GM19099 (cell line): ENCODE results near the gene SERPINB5.

Experiments
- POLR2A ChIP-seq: IDR thresholded peaks from 3 replicates; pipeline ENCODE4 v1.6.1; 2011; ENCODE audit warnings: low read depth; ENCODE audit not compliant: insufficient read length; ENCODE audit errors: extremely low read depth

Gene SERPINB5

DNA sequence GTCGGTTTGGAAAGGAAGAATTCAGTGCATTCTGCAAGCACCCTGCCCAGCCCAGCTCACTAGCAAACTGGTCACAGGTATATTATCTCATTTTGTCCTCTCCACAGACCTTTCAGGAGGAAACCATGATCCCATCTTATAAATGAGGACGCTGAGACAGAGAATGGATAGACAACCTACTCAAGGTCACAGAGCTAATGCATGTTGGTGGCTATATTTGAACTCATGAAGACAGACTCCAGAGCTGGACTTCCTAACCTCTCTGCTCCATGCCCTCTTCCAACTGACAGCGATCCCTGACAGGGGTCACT, 29.5 kb downstream of the SERPINB5 start:
- no peak for TF ChIP-seq POLR2A

- TF ChIP-seq POLR2A, result no peak
These were observed 31.8 kb downstream of the SERPINB5 start for GRCh38 chr18:63508596-63508995.

DNA sequence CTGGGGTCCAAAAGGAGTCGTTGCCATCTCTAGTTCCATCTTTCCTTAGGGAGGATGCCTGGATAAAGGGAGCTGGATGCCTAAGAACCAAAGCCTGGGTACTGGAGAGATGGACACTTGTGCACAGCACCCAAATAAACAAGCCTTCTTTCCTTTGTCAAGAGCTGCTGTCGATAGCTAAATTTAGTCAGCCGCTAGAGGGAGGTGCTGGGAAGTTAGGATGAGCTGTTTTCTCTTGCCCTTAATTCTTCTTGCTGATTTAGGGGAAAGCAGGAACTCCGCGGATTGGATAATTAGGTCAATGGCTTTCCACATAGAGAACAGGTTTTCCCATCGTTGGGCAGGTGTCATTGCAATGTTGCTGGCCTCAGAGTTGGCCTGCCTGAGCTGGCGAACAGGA, 34.5 kb downstream of the SERPINB5 start:
- no peak for TF ChIP-seq POLR2A

GRCh38 chr18:63514326-63514725, 37.6 kb downstream of the SERPINB5 start:
- TF ChIP-seq POLR2A, result no peak

DNA sequence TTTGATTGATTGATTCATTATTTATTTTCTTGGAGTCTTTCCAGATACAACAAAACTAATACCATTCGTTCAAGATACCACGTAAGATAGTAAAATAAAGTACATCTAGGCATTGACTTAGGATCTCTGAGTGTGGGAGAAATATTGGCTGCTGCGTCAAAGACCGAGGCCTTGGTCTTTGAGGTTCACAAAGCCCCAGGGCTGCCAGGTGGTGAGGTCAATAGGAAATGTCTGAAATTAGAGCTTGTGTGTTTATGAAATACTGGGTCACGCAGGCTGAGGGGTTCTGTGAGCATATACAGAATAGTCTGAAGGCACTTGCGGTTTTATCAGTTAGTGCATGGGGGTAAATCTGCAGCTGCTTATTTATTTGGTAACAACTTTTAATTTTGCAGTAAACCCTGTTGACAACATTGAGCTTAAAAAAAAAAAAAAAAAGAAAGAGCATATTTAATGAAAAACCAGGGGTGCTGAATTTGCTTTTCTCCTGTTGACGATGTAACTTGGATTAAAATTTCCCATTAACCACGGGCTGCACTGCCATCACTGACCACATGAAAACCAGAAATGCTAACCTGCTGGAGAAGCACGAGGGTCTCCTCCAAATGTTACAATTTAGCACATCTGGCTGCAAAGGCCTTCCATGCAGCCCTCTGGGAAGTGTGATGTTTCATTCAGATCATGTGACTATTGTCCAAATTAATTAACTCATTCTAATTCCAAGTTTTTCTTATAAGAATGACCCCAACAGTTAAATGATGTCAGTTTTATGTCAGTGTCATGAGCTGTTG, 38.3 kb downstream of the SERPINB5 start:
- no peak for TF ChIP-seq POLR2A

GRCh38 chr18:63515801-63516200, 39.0 kb downstream of the SERPINB5 start:
- TF ChIP-seq POLR2A, result no peak

DNA sequence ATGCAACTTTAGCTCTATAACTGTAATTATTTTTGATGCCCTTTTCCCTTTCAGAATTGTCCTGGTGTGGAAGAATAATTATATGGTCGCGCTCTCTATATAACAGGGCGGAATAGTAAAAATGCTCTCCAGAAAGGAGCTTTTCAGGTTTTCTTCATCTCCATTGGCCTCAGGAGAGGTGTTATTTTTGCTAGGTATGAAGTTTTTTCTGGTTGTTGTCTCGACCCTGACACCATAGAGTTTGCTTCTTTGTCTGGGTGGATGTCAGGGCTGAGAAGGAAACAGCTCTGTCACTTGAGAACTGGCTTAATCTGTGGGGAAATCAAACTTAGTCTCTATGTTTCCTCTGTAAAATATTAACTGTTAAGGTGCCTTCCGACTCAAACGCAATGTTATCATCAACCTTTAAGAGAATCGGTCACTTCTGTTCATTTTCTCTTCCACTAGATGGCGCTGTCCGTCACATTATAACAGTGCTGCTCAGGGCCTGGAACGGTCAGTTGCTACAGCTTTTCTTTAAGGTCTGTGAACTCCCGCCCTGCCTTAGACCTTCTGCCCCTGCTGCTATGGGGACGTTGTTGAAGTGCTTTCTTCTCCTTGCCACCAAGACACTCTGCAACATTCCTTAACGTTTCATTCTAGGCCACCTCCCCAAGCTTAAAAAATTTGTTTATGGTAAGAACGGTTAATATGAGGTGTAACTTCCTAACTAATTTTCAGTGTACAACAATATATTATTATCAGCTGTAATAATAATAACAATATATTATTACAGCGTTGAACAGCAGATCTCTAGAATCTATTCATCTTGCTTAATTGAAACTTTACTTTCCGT, 41.6 kb downstream of the SERPINB5 start:
- no peak for TF ChIP-seq POLR2A

DNA sequence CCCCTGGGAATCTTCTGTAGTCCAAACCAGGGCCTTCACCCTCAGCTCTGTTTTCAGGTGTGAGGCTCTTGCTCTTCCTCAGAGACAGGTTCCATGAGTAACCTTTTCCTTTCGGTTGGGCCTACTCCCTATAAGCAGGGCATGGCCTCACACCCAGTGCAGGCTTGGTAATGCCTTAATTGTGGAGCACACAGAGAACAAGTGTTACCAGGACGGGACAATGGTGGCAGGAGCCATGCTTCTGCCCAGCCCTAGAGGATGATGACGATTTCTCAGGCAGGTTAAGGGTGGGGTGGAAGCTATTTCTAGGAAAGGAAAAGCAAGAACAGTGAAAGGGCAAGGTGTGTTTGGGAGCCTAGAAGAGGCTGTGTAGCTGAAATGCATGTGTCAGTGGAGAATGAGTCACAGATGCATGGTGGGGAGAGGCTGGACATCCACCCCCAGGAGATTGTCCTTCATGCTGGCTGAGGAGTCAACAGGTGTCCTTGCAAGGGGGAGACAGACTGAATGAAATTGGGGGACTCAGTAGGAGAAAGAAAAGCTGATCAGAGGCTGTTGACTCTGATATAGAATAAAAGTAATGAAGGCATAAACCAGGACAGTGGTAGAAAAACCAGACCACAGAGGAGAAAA, 43.4 kb downstream of the SERPINB5 start:
- no peak for TF ChIP-seq POLR2A

GRCh38 chr18:63523660-63524059, 46.9 kb downstream of the SERPINB5 start:
- no peak for TF ChIP-seq POLR2A

DNA sequence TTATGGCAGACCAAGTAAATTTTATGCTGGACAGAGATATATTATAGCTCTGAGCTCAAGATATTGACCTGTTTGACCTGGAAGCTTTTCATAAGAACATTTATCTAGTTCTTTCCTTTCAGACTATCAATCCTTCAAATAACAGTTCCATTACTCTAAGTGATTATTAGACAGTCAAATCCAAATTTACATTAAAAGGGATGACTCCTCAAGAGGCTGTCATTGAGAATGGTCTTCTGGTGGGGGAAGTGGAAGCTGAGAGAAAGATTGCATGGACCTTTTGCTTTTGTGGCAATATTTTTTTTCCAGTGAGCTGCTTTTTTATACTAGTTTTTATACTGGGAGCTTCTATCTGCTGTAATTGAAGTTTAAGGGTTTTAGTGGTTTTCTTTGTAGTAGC, 50.5 kb downstream of the SERPINB5 start:
- no peak for TF ChIP-seq POLR2A

DNA sequence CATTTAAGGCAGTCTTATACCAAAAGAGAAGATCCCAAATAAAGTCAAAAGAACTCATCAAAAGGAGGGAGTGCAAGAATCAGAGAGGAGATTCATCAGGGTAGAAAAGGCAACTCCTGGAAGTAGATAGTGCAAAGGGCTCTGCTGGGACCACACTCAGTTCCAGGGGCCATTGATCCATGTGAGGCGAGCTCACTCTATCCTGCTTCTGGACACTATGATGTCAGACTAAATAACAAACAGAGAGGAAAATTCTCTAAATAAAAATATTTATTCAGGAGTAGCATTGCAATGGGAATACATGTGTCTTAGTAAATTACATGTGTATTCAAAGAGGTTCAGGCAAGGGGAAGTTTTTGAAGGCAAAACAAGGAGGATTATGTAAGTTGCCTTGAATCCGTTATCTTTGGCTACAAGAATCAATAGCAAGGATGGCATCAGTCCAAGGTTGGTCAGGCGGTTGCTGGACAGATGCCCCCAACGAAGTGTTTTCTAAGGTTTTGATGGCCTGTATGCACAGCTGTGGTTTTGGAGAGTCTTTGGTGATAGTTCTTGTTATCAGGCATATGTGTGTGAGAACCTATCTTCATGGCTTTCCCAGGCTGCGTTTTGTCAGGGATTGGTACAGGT, 52.2 kb downstream of the SERPINB5 start:
- no peak for TF ChIP-seq POLR2A

DNA sequence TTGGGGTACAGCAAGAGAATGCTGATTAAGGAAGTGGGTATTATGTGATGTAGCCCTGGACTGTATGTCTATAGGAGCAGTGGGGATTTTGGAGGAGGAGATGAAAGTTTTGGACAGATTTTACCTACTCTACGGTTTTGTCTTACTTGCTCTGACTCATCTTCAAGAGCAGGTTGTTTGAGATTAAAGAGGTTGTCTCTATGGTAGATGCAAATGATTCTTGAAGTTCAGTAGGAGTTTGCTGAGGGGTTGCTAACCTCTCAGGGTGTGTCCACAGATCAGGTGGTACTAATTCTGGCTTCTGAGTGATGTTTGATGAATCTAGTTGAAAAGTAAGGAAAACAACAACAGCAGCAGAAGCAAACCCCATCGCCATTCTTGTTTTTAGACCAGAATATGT, 55.7 kb downstream of the SERPINB5 start:
- TF ChIP-seq POLR2A, result no peak

- no peak for TF ChIP-seq POLR2A
These were observed 57.9 kb downstream of the SERPINB5 start for GRCh38 chr18:63534615-63535014.

- TF ChIP-seq POLR2A, result no peak
These were observed 63.2 kb downstream of the SERPINB5 start for GRCh38 chr18:63539904-63540510.

DNA sequence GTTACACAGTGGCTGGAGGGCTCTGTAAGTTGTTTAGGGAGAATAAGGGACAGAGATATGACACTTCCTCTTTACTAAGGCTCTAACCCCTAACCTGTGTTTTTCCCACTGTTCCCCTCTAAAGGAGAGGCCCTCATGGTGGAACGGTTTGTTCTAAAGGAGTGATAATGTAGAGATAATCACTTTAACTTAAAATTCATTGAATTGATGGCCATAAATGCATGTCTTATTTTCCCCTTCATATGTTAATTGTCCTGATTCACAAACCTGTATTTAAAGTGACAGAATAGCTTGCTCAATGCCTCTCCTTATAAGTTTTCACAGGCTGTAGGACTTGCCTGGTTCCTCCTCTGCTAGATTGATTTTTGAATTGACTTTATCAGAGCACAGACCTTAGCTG, 65.3 kb downstream of the SERPINB5 start, which contains the start of gene SERPINB12:
Gene SERPINB12 (plus strand): TSS at position 301 of the 400 bp plus-strand sequence. CDS start 13,791 bp downstream, outside the sequence.
- TF ChIP-seq POLR2A, result no peak

- no peak for TF ChIP-seq POLR2A
These were observed 67.3 kb downstream of the SERPINB5 start for GRCh38 chr18:63544017-63544416.

- no peak for TF ChIP-seq POLR2A
These were observed 68.2 kb downstream of the SERPINB5 start for GRCh38 chr18:63545000-63545399.
